AG04449 (cell line): ENCODE measurements around the gene DOHH.

ENCODE experiments used
- CTCF ChIA-PET: fragments of 350-600 bp; formaldehyde crosslinking; extraction: SDS; loops from one replicate; lab custom pipeline; 2021; ENCODE audit warnings: antibody characterized with exemption; lab: Yijun Ruan, JAX
- POLR2A ChIA-PET: fragments of 400-600, 350-600 bp; formaldehyde crosslinking; extraction: SDS; loops from one replicate; lab custom pipeline; 2020; ENCODE audit warnings: antibody characterized with exemption, inconsistent platforms; lab: Yijun Ruan, JAX
- DNase-seq: peaks from one replicate; pipeline ENCODE4 v3.0.0-alpha.2; 2010; ENCODE audit warnings: low read depth, low spot score
- H3K4me3 ChIP-seq: 2 replicates; pipeline ENCODE4 v1.5.1; 2011; ENCODE audit warnings: low read depth, mild to moderate bottlenecking, control low read depth, low read length
- CTCF ChIP-seq: IDR thresholded peaks from one replicate; pipeline ENCODE4 v1.5.1; 2011; ENCODE audit warnings: mild to moderate bottlenecking, moderate library complexity, low read length, control low read depth, inconsistent platforms; ENCODE audit not compliant: insufficient read depth; ENCODE audit errors: missing control alignments

The DOHH gene

GRCh38 chr19:3518255-3518654 is 17.8 kb upstream of the DOHH start:
- TF ChIP-seq CTCF: no peak
- H3K4me3 ChIP-seq: no peak overlapping the region
- POLR2A ChIA-PET: no interaction called here
- DNase-seq: no peak
- CTCF ChIA-PET: interaction anchor here (1.1 kb wide), 1 partner anchor 213 kb away, joined by 3 read pairs; no protein-coding TSS in a partner anchor

- POLR2A ChIA-PET: no interaction called here
- CTCF ChIA-PET: interaction anchor here (1.1 kb wide), 1 partner anchor 213 kb away, joined by 3 read pairs; no protein-coding TSS in a partner anchor
- no peak for TF ChIP-seq CTCF
- no peak overlapping the region for H3K4me3 ChIP-seq
- DNase-seq: no peak
These were observed 17.2 kb upstream of the DOHH start for GRCh38 chr19:3517638-3518037.

GRCh38 chr19:3516675-3517207 is 16.3 kb upstream of the DOHH start:
- TF ChIP-seq CTCF: no peak
- H3K4me3 ChIP-seq: no peak overlapping the region
- POLR2A ChIA-PET: no interaction called here
- CTCF ChIA-PET: interaction anchor here (1.5 kb wide), 1 partner anchor 28 kb away, joined by 5 read pairs; no protein-coding TSS in a partner anchor
- DNase-seq: no peak

GRCh38 chr19:3515891-3516422 is 15.5 kb upstream of the DOHH start:
- H3K4me3 ChIP-seq: no peak overlapping the region
- DNase-seq: no peak

GRCh38 chr19:3514930-3515329 is 14.5 kb upstream of the DOHH start:
- no peak overlapping the region for H3K4me3 ChIP-seq
- POLR2A ChIA-PET: no interaction called here
- CTCF ChIA-PET: interaction anchor here (0.9 to 1.5 kb wide), 2 partner anchors 12 to 30 kb away, joined by 3 to 5 read pairs; no protein-coding TSS in a partner anchor
- DNase-seq: no peak
- no peak for TF ChIP-seq CTCF

More at GRCh38 chr19:3515891-3516422, 15.5 kb upstream of the DOHH start:
- no peak for TF ChIP-seq CTCF
- ChIA-PET POLR2A (no interaction called here), CTCF (interaction anchor here (0.8 to 1.5 kb wide), 2 partner anchors 17 to 29 kb away, joined by 3 to 5 read pairs; no protein-coding TSS in a partner anchor)
